Lung microvascular endothelial cell (primary cell): ENCODE results near the gene ARFGAP1. TPM values are rescaled to one million over a fixed set of nuclear protein-coding genes. Genes with fewer than 3 reads are reported as not detected.
A peak's percentile ranks its signal among the peaks of the same experiment; 100 is the strongest.

Experiments used
- DNase-seq, 2 donors: peaks; one replicate each; pipeline versions ENCODE4 v3.0.0 to v3.0.0-alpha.2; 2010; ENCODE audit warnings: low read depth in 2 of 2
- total RNA-seq: library from RNA; depleted of rRNA; stranded (reverse); fragments of >200 nt; gene quantifications from 2 replicates; pipeline ENCODE4 v1.2.1, GENCODE V29; 2014

Gene ARFGAP1
- total RNA-seq, 1 donor from 2014 or later = 43.1 TPM

GRCh38 chr20:63318391-63319163 is 46.0 kb downstream of the ARFGAP1 start:
- DNase-seq = no peak

- DNase-seq = no peak
Observed at GRCh38 chr20:63319164-63320040, 46.8 kb downstream of the ARFGAP1 start.

GRCh38 chr20:63320041-63320511 is 47.5 kb downstream of the ARFGAP1 start:
- DNase-seq = no peak

GRCh38 chr20:63320616-63321147 is 48.1 kb downstream of the ARFGAP1 start:
- no peak for DNase-seq

- peak in 1 of 2 donors; percentile 34 for DNase-seq
Observed at GRCh38 chr20:63321148-63321831, 48.7 kb downstream of the ARFGAP1 start.

GRCh38 chr20:63322146-63322932 is 49.7 kb downstream of the ARFGAP1 start:
- no peak for DNase-seq

- no peak for DNase-seq
Observed at GRCh38 chr20:63322933-63323273, 50.3 kb downstream of the ARFGAP1 start.

- DNase-seq = no peak
Observed at GRCh38 chr20:63323357-63323981, 50.9 kb downstream of the ARFGAP1 start.

GRCh38 chr20:63325021-63325471 is 52.4 kb downstream of the ARFGAP1 start:
- no peak for DNase-seq

GRCh38 chr20:63325554-63326313 is 53.1 kb downstream of the ARFGAP1 start:
- no peak for DNase-seq

GRCh38 chr20:63326314-63327230 is 54.0 kb downstream of the ARFGAP1 start:
- no peak for DNase-seq

- DNase-seq = no peak
Observed at GRCh38 chr20:63327231-63327745, 54.7 kb downstream of the ARFGAP1 start.

GRCh38 chr20:63328026-63328700 is 55.5 kb downstream of the ARFGAP1 start:
- no peak for DNase-seq

- no peak for DNase-seq
Observed at GRCh38 chr20:63328718-63329275, 56.2 kb downstream of the ARFGAP1 start.

GRCh38 chr20:63329331-63330083 is 56.9 kb downstream of the ARFGAP1 start:
- no peak for DNase-seq

- DNase-seq = no peak
Observed at GRCh38 chr20:63330084-63330760, 57.6 kb downstream of the ARFGAP1 start.
